ENCODE data around the gene GNG7.

GRCh38 chr19:2663920-2664571, 38.4 kb downstream of the GNG7 start:
- TF ChIP-seq EZH2 (IDR thresholded peaks at IDR 0.05) (no peak), POLR2AphosphoS5 (IDR thresholded peaks at IDR 0.05; ENCODE audit: borderline replicate concordance, low read depth, low read length) (no peak)
